ENCODE results near the gene SH3D19. TPM values are rescaled to one million over a fixed set of nuclear protein-coding genes. Genes with fewer than 3 reads are reported as not detected.
A peak's percentile ranks its signal among the peaks of the same experiment; 100 is the strongest.

SH3D19 gene
- total RNA-seq, 1 experiment from 2014 or later, result 15.5 TPM

GRCh38 chr4:151198748-151199147 is 126.7 kb downstream of the SH3D19 start:
- H3K27ac Mint-ChIP-seq (ENCODE audit: unreplicated experiment), result no peak overlapping the region
- intact Hi-C loops (cut with micrococcal nuclease; ENCODE audit: unreplicated experiment), result no loop called here
- CTCF ChIA-PET, result no interaction called here
- H3K4me1 Mint-ChIP-seq (ENCODE audit: low read depth, unreplicated experiment), result peaks cover 27% of the 10 kb centered on the region
- no peak overlapping the region for H3K4me3 Mint-ChIP-seq (ENCODE audit: low read depth, unreplicated experiment)
- TF ChIP-seq CTCF (IDR thresholded peaks at IDR 0.05; ENCODE audit: unreplicated experiment), result no peak
- DNase-seq, result no peak
- BruUV-seq (replicated peaks), result no TSS peak
- no peaks in the 10 kb centered on the region for H3K36me3 Mint-ChIP-seq (ENCODE audit: insufficient read depth, unreplicated experiment)
- no peaks in the 10 kb centered on the region for H3K27me3 Mint-ChIP-seq (ENCODE audit: unreplicated experiment)
- no peaks in the 10 kb centered on the region for H3K9me3 Mint-ChIP-seq (ENCODE audit: low read depth, unreplicated experiment)

- intact Hi-C loops (cut with micrococcal nuclease; ENCODE audit: unreplicated experiment), result no loop called here
- peaks cover 19% of the 10 kb centered on the region for H3K4me1 Mint-ChIP-seq (ENCODE audit: low read depth, unreplicated experiment)
- TF ChIP-seq CTCF (IDR thresholded peaks at IDR 0.05; ENCODE audit: unreplicated experiment), result no peak
- H3K36me3 Mint-ChIP-seq (ENCODE audit: insufficient read depth, unreplicated experiment), result no peaks in the 10 kb centered on the region
- H3K27me3 Mint-ChIP-seq (ENCODE audit: unreplicated experiment), result no peaks in the 10 kb centered on the region
- no peak overlapping the region for H3K27ac Mint-ChIP-seq (ENCODE audit: unreplicated experiment)
- no peak overlapping the region for H3K4me3 Mint-ChIP-seq (ENCODE audit: low read depth, unreplicated experiment)
- DNase-seq, result no peak
- CTCF ChIA-PET, result no interaction called here
- no TSS peak for BruUV-seq (replicated peaks)
- H3K9me3 Mint-ChIP-seq (ENCODE audit: low read depth, unreplicated experiment), result no peaks in the 10 kb centered on the region
Measured at GRCh38 chr4:151197247-151197646, 128.2 kb downstream of the SH3D19 start.

- H3K9me3 Mint-ChIP-seq (ENCODE audit: low read depth, unreplicated experiment), result no peaks in the 10 kb centered on the region
- no peaks in the 10 kb centered on the region for H3K27me3 Mint-ChIP-seq (ENCODE audit: unreplicated experiment)
- no TSS peak for BruUV-seq (replicated peaks)
- DNase-seq, result peak; percentile 50
- CTCF ChIA-PET, result interaction anchor here (0.6 to 0.7 kb wide), 4 partner anchors 11 to 1258 kb away, joined by 3 to 5 read pairs (median 4); no protein-coding TSS in a partner anchor
- H3K27ac Mint-ChIP-seq (ENCODE audit: unreplicated experiment), result peak overlapping the region; percentile 96
- peak overlapping the region; percentile 58 for H3K4me3 Mint-ChIP-seq (ENCODE audit: low read depth, unreplicated experiment)
- H3K36me3 Mint-ChIP-seq (ENCODE audit: insufficient read depth, unreplicated experiment), result no peaks in the 10 kb centered on the region
- no peak for TF ChIP-seq CTCF (IDR thresholded peaks at IDR 0.05; ENCODE audit: unreplicated experiment)
- peaks cover 19% of the 10 kb centered on the region for H3K4me1 Mint-ChIP-seq (ENCODE audit: low read depth, unreplicated experiment)
- intact Hi-C loops (cut with micrococcal nuclease; ENCODE audit: unreplicated experiment), result no loop called here
Measured at GRCh38 chr4:151195801-151196200, 129.6 kb downstream of the SH3D19 start.

- Mint-ChIP-seq H3K36me3 (ENCODE audit: insufficient read depth, unreplicated experiment) (no peaks in the 10 kb centered on the region), H3K4me3 (ENCODE audit: low read depth, unreplicated experiment) (no peak overlapping the region), H3K27ac (ENCODE audit: unreplicated experiment) (no peak overlapping the region), H3K27me3 (ENCODE audit: unreplicated experiment) (no peaks in the 10 kb centered on the region), H3K9me3 (ENCODE audit: low read depth, unreplicated experiment) (no peaks in the 10 kb centered on the region), H3K4me1 (ENCODE audit: low read depth, unreplicated experiment) (peaks cover 19% of the 10 kb centered on the region)
- BruUV-seq (replicated peaks), result no TSS peak
- CTCF ChIA-PET, result interaction anchor here (0.6 kb wide), 1 partner anchor 9 kb away, joined by 4 read pairs; no protein-coding TSS in a partner anchor
- intact Hi-C loops (cut with micrococcal nuclease; ENCODE audit: unreplicated experiment), result no loop called here
- TF ChIP-seq CTCF (IDR thresholded peaks at IDR 0.05; ENCODE audit: unreplicated experiment), result no peak
- no peak for DNase-seq
Measured at GRCh38 chr4:151193414-151193813, 132.0 kb downstream of the SH3D19 start.

Measured in Calu3 (cell line).